HEK293T (cell line): ENCODE results near the gene ACKR3.

Source experiments
- CTBP1 ChIP-seq: fragments of 450-650 bp; IDR thresholded peaks from 2 replicates; pipeline ENCODE4 v1.6.1; 2016; ENCODE audit warnings: borderline replicate concordance
- ELF4 ChIP-seq: fragments of 450-650 bp; IDR thresholded peaks from 2 replicates; pipeline ENCODE4 v1.6.1; 2017; ENCODE audit warnings: antibody characterized with exemption
- NFRKB ChIP-seq: fragments of 450-650 bp; IDR thresholded peaks from 2 replicates; pipeline ENCODE4 v1.6.1; 2016; ENCODE audit warnings: mild to moderate bottlenecking, moderate library complexity
- SUZ12 ChIP-seq: fragments of 450-650 bp; IDR thresholded peaks from 2 replicates; pipeline ENCODE4 v1.6.1; 2016; ENCODE audit warnings: mild to moderate bottlenecking
- TARDBP ChIP-seq: fragments of 450-650 bp; IDR thresholded peaks from 2 replicates; pipeline ENCODE4 v1.6.1; 2016

DNA sequence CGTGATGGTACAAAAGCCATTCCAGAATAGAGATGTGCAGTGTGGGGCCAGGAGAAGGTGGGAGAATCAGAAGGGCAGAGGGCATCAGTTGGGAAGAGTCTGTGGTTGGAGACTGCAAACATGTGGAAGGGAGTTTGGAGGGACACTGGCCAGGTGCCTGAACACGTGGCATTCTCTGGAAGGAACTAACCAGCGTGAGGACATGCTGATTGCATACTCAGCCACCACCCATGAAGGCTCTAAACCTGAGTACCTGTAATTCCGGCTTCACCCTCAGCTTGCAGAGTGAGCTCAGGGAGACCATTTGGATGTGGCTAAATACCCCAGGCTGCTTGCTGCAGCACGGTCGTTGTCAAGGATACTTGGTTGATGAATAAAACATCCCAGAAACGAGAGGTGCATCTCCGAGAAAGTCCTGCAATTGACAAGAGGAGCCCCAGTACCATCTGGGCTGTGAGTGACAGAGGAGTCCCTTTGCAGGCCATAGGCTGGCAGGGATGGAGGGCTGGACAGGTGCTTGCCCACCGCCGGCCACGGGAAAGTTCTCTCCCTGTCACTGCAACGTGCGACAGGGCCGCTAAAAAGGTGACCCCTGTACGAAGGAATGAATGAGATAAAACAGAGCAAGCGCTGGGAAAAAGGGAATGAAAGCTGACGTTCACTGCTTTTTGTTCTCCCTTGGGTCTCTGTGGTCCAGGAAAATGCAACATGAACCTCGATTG lies 5.0 kb downstream of the ACKR3 start:
- no peak for TF ChIP-seq NFRKB
- TF ChIP-seq TARDBP: no peak
- no peak for TF ChIP-seq CTBP1
- TF ChIP-seq SUZ12: no peak
- no peak for TF ChIP-seq ELF4
